ENCODE measurements around the gene SLC33A1. TPM values are rescaled to one million over a fixed set of nuclear protein-coding genes. Genes with fewer than 3 reads are reported as not detected.
"Not testable (repeated sequence)": the region's sequence is repeated elsewhere in the genome, so short reads cannot be mapped to it uniquely, and the experiment has no call there.

The SLC33A1 gene
- total RNA-seq, 1 experiment from 2014 or later, result 27.2 TPM

DNA sequence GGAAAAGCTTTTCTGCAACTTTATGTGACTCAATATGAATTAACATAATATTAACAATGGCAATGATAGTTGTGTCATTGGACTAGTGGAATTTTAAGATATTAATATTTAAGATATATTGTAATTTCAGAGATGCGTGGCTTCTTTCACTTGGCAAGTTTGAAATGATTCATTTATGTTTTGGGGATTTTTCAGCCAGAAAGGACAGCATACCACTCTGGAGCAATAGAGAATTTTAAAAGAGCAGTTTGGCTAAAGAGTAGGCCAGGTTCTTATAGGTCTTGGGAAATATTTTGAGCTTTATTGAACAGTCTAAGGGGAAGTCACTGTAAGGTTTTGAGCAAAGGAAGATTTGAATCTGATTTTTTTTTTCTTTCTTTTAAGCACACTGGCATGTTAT is 32.7 kb upstream of the SLC33A1 start:
- in situ Hi-C loops (cut with HindIII; ENCODE audit: low pct_unique_long_range_greater_than_20kb, low sequenced_read_pairs), result no loop called here
- no peak for ATAC-seq
- POLR2A ChIA-PET, result interaction anchor here (0.6 kb wide), 1 partner anchor 1194 kb away, joined by 3 read pairs; no protein-coding TSS in a partner anchor

DNA sequence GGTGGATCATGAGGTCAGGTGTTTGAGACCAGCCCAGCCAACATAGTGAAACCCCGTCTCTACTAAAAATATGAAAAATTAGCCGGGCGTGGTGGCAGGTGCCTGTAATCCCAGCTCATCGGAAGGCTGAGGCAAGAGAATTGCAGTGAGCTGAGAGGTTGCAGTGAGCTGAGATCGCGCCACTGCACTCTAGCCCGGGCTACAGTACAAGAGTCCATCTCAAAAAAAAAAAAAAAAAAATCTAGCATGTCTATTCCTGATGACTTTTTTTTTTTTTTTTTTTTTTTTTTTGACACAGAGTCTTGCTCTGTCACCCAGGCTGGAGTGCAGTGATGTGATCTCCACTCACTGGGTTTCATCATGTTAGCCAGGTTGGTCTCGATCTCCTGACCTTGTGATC is 32.1 kb upstream of the SLC33A1 start:
- in situ Hi-C loops (cut with HindIII; ENCODE audit: low pct_unique_long_range_greater_than_20kb, low sequenced_read_pairs); H3K4me1 ChIP-seq (ENCODE audit: control insufficient read depth, insufficient read depth, low read length); intact Hi-C loops (cut with micrococcal nuclease; ENCODE audit: unreplicated experiment); H3K27me3 ChIP-seq (ENCODE audit: control insufficient read depth, insufficient read depth, low read length); H3K27ac ChIP-seq (ENCODE audit: low read length); H3K36me3 ChIP-seq (ENCODE audit: control insufficient read depth, insufficient read depth, low read length); ATAC-seq; DNase-seq (ENCODE audit: low read depth, low spot score); H3K9me3 ChIP-seq (ENCODE audit: control insufficient read depth, insufficient read depth, low read depth, low read length); H3K4me3 ChIP-seq (ENCODE audit: low read depth in 2 of 2, low read length in 2 of 2); BruUV-seq (replicated peaks); POLR2A ChIA-PET: not testable (repeated sequence)
- CTCF ChIA-PET, result interaction anchor here (0.7 kb wide), 1 partner anchor 925 kb away, joined by 7 read pairs; no protein-coding TSS in a partner anchor

More for the DNA sequence above, 32.7 kb upstream of the SLC33A1 start:
- Histone ChIP-seq H3K27ac (ENCODE audit: low read length) (no peak overlapping the region), H3K27me3 (ENCODE audit: control insufficient read depth, insufficient read depth, low read length) (no peaks in the 10 kb centered on the region), H3K4me1 (ENCODE audit: control insufficient read depth, insufficient read depth, low read length) (peaks cover 8% of the 10 kb centered on the region; the same call in 1 of the 2 replicates), H3K4me3 (ENCODE audit: low read depth in 2 of 2, low read length in 2 of 2) (no peak overlapping the region), H3K9me3 (ENCODE audit: control insufficient read depth, insufficient read depth, low read depth, low read length) (no peaks in the 10 kb centered on the region), H3K36me3 (ENCODE audit: control insufficient read depth, insufficient read depth, low read length) (no peaks in the 10 kb centered on the region)
- DNase-seq (ENCODE audit: low read depth, low spot score), result no peak
- CTCF ChIA-PET, result interaction anchor here (0.7 kb wide), 1 partner anchor 925 kb away, joined by 7 read pairs; no protein-coding TSS in a partner anchor
- intact Hi-C loops (cut with micrococcal nuclease; ENCODE audit: unreplicated experiment), result no loop called here
- TF ChIP-seq, protein P1, sequence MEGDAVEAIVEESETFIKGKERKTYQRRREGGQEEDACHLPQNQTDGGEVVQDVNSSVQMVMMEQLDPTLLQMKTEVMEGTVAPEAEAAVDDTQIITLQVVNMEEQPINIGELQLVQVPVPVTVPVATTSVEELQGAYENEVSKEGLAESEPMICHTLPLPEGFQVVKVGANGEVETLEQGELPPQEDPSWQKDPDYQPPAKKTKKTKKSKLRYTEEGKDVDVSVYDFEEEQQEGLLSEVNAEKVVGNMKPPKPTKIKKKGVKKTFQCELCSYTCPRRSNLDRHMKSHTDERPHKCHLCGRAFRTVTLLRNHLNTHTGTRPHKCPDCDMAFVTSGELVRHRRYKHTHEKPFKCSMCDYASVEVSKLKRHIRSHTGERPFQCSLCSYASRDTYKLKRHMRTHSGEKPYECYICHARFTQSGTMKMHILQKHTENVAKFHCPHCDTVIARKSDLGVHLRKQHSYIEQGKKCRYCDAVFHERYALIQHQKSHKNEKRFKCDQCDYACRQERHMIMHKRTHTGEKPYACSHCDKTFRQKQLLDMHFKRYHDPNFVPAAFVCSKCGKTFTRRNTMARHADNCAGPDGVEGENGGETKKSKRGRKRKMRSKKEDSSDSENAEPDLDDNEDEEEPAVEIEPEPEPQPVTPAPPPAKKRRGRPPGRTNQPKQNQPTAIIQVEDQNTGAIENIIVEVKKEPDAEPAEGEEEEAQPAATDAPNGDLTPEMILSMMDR (IDR thresholded peaks at IDR 0.05), result no peak
- TF ChIP-seq SIN3A (IDR thresholded peaks at IDR 0.05; ENCODE audit: borderline replicate concordance, insufficient read depth, low read depth, low read length), result no peak
- TF ChIP-seq TCF7L2 (IDR thresholded peaks at IDR 0.05; ENCODE audit: low read depth, low read length), result no peak
- no peak for TF ChIP-seq POLR2AphosphoS5 (IDR thresholded peaks at IDR 0.05; ENCODE audit: low read depth, low read length)
- TF ChIP-seq, protein P2, sequence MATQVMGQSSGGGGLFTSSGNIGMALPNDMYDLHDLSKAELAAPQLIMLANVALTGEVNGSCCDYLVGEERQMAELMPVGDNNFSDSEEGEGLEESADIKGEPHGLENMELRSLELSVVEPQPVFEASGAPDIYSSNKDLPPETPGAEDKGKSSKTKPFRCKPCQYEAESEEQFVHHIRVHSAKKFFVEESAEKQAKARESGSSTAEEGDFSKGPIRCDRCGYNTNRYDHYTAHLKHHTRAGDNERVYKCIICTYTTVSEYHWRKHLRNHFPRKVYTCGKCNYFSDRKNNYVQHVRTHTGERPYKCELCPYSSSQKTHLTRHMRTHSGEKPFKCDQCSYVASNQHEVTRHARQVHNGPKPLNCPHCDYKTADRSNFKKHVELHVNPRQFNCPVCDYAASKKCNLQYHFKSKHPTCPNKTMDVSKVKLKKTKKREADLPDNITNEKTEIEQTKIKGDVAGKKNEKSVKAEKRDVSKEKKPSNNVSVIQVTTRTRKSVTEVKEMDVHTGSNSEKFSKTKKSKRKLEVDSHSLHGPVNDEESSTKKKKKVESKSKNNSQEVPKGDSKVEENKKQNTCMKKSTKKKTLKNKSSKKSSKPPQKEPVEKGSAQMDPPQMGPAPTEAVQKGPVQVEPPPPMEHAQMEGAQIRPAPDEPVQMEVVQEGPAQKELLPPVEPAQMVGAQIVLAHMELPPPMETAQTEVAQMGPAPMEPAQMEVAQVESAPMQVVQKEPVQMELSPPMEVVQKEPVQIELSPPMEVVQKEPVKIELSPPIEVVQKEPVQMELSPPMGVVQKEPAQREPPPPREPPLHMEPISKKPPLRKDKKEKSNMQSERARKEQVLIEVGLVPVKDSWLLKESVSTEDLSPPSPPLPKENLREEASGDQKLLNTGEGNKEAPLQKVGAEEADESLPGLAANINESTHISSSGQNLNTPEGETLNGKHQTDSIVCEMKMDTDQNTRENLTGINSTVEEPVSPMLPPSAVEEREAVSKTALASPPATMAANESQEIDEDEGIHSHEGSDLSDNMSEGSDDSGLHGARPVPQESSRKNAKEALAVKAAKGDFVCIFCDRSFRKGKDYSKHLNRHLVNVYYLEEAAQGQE (IDR thresholded peaks at IDR 0.05; ENCODE audit: insufficient read depth in 1 of 2, low read depth in 2 of 2, low read length in 1 of 2), result no peak
- BruUV-seq (replicated peaks), result no TSS peak

DNA sequence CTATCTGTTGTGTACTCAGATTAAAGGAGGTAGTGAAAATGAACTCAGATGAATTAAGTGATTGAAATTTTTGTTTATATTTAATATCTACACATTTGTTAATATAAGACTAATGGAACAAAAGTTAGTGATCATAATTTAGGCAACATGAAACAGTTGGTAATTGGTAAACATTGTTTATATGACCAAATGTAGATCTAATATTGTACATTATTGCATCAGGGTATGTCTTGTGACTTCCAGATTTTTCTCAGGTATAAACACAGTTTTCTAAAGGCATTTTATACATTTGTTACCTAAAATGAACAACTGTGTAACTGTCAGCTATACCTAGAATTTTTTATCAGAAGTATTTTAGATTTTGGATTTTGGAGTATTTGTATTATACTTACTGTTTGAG is 31.1 kb upstream of the SLC33A1 start:
- TF ChIP-seq POLR2AphosphoS5 (IDR thresholded peaks at IDR 0.05; ENCODE audit: low read depth, low read length) (no peak), SIN3A (IDR thresholded peaks at IDR 0.05; ENCODE audit: borderline replicate concordance, insufficient read depth, low read depth, low read length) (no peak), TCF7L2 (IDR thresholded peaks at IDR 0.05; ENCODE audit: low read depth, low read length) (no peak)
- TF ChIP-seq, protein P2 (IDR thresholded peaks at IDR 0.05; ENCODE audit: insufficient read depth in 1 of 2, low read depth in 2 of 2, low read length in 1 of 2), result no peak
- TF ChIP-seq, protein P1 (IDR thresholded peaks at IDR 0.05), result no peak
- ChIA-PET CTCF (no interaction called here), POLR2A (no interaction called here)
- DNase-seq (ENCODE audit: low read depth, low spot score) (no peak), ATAC-seq (no peak)
- BruUV-seq (replicated peaks), result no TSS peak
- H3K4me3 ChIP-seq (ENCODE audit: low read depth in 2 of 2, low read length in 2 of 2), result no peak overlapping the region
- no peaks in the 10 kb centered on the region for H3K36me3 ChIP-seq (ENCODE audit: control insufficient read depth, insufficient read depth, low read length)
- no peaks in the 10 kb centered on the region for H3K27me3 ChIP-seq (ENCODE audit: control insufficient read depth, insufficient read depth, low read length)
- H3K4me1 ChIP-seq (ENCODE audit: control insufficient read depth, insufficient read depth, low read length), result peaks cover 8% of the 10 kb centered on the region; the same call in 1 of the 2 replicates
- intact Hi-C loops (cut with micrococcal nuclease; ENCODE audit: unreplicated experiment), result no loop called here
- H3K9me3 ChIP-seq (ENCODE audit: control insufficient read depth, insufficient read depth, low read depth, low read length), result no peaks in the 10 kb centered on the region
- no peak overlapping the region for H3K27ac ChIP-seq (ENCODE audit: low read length)
- in situ Hi-C loops (cut with HindIII; ENCODE audit: low pct_unique_long_range_greater_than_20kb, low sequenced_read_pairs), result no loop called here
